GM20000 (cell line): ENCODE results near the gene LGALS1.
"Not testable (repeated sequence)": the region's sequence is repeated elsewhere in the genome, so short reads cannot be mapped to it uniquely, and the experiment has no call there.

Source experiments
- DNase-seq: peaks from one replicate; pipeline ENCODE4 v3.0.0; 2012; ENCODE audit warnings: low spot score
- CTCF ChIP-seq: IDR thresholded peaks from 2 replicates; pipeline ENCODE4 v1.5.1; 2012; ENCODE audit warnings: mild to moderate bottlenecking, control low read depth; ENCODE audit errors: extremely low read depth, missing control alignments

The LGALS1 gene

GRCh38 chr22:37684803-37685615 lies 9.6 kb downstream of the LGALS1 start:
- TF ChIP-seq CTCF: no peak
- DNase-seq: no peak

- peak; percentile 83 for DNase-seq
- no peak for TF ChIP-seq CTCF
These were observed 10.9 kb downstream of the LGALS1 start, which contains the start of gene NOL12 for GRCh38 chr22:37686002-37686982. Gene NOL12, plus strand, starts transcription at chr22:37686343. Its CDS starts 50 bp downstream, at chr22:37686393.

- TF ChIP-seq CTCF: no peak
- DNase-seq: no peak
These were observed 15.0 kb downstream of the LGALS1 start for GRCh38 chr22:37690407-37690806.

DNA sequence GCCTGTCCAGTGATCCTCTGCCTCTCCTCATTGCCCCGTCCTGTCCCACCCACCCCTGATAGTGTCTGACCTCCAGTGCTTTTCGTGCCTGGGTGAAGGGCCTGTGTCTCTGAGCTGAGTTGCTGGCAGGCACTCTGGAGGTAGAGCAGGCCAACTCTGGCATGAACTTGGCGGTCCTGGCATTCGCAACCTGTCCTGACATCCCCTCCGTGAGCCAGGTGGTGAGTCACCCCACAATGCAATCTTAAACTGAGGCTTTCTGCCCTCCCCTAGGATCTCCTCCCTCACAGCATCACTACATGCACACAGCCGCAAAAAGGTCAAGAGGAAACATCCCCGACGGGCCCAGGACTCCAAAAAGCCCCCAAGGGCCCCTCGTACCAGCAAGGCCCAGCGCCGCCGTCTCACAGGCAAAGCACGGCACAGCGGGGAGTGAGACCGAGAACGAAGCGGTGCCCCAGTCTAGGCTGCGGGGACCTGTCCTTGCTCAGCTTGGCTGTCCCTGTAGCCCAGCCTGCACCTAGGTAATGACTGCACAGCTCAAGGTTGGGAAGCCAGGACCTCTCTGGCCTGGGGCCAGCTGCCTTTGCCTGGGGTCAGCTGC lies 15.6 kb downstream of the LGALS1 start:
- TF ChIP-seq CTCF: no peak
- DNase-seq: no peak

GRCh38 chr22:37692627-37693285 lies 17.3 kb downstream of the LGALS1 start:
- DNase-seq: no peak
- no peak for TF ChIP-seq CTCF

DNA sequence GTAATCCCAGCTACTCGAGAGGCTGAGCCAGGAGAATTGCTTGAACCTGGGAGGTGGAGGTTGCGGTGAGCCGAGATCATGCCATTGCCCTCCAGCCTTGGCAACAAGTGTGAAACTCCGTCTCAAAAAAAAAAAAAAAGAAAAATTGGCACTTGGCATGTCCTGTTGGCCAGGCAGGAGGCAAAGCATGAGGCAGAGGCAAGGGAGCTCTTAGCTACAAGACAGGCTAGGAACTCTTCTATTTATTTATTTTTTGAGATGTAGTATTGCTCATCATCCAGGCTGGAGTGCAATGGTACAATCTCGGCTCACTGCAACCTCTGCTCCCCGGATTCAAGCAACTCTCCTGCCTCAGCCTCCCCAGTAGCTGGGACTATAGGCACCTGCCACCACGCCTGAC lies 18.7 kb downstream of the LGALS1 start:
- DNase-seq: not testable (repeated sequence)

GRCh38 chr22:37696260-37696656 lies 20.8 kb downstream of the LGALS1 start:
- DNase-seq: not testable (repeated sequence)
